ENCODE data around the gene FARP1.

FARP1 gene

GRCh38 chr13:98325724-98326123 is 182.8 kb downstream of the FARP1 start:
- DNase-seq (ENCODE audit: low read depth in 1 of 2, low spot score in 1 of 2): no peak

GRCh38 chr13:98326291-98326690 is 183.4 kb downstream of the FARP1 start:
- DNase-seq (ENCODE audit: low read depth in 1 of 2, low spot score in 1 of 2): no peak

- no peak for DNase-seq (ENCODE audit: low read depth in 1 of 2, low spot score in 1 of 2)
Observed at GRCh38 chr13:98327371-98328270, 184.7 kb downstream of the FARP1 start.

GRCh38 chr13:98328511-98328910 is 185.6 kb downstream of the FARP1 start:
- DNase-seq (ENCODE audit: low read depth in 1 of 2, low spot score in 1 of 2): no peak

- no peak for DNase-seq (ENCODE audit: low read depth in 1 of 2, low spot score in 1 of 2)
Observed at GRCh38 chr13:98332222-98332621, 189.3 kb downstream of the FARP1 start.

- DNase-seq (ENCODE audit: low read depth in 1 of 2, low spot score in 1 of 2): no peak
Observed at GRCh38 chr13:98332691-98333090, 189.8 kb downstream of the FARP1 start.

GRCh38 chr13:98333486-98333885 is 190.6 kb downstream of the FARP1 start:
- DNase-seq (ENCODE audit: low read depth in 1 of 2, low spot score in 1 of 2): no peak

- no peak for DNase-seq (ENCODE audit: low read depth in 1 of 2, low spot score in 1 of 2)
Observed at GRCh38 chr13:98334620-98335205, 191.8 kb downstream of the FARP1 start.

GRCh38 chr13:98335721-98336120 is 192.8 kb downstream of the FARP1 start:
- DNase-seq (ENCODE audit: low read depth in 1 of 2, low spot score in 1 of 2): no peak

GRCh38 chr13:98338310-98338709 is 195.4 kb downstream of the FARP1 start:
- no peak for DNase-seq (ENCODE audit: low read depth in 1 of 2, low spot score in 1 of 2)

GRCh38 chr13:98339684-98340425 is 197.0 kb downstream of the FARP1 start:
- DNase-seq (ENCODE audit: low read depth in 1 of 2, low spot score in 1 of 2): no peak

GRCh38 chr13:98342953-98343352 is 200.1 kb downstream of the FARP1 start:
- DNase-seq (ENCODE audit: low read depth in 1 of 2, low spot score in 1 of 2): no peak

- no peak for DNase-seq (ENCODE audit: low read depth in 1 of 2, low spot score in 1 of 2)
Observed at GRCh38 chr13:98343461-98343860, 200.6 kb downstream of the FARP1 start.

GRCh38 chr13:98344392-98344791 is 201.5 kb downstream of the FARP1 start:
- no peak for DNase-seq (ENCODE audit: low read depth in 1 of 2, low spot score in 1 of 2)

GRCh38 chr13:98345107-98345935 is 202.4 kb downstream of the FARP1 start:
- no peak for DNase-seq (ENCODE audit: low read depth in 1 of 2, low spot score in 1 of 2)

- DNase-seq (ENCODE audit: low read depth in 1 of 2, low spot score in 1 of 2): no peak
Observed at GRCh38 chr13:98346904-98347636, 204.2 kb downstream of the FARP1 start.

- DNase-seq (ENCODE audit: low read depth in 1 of 2, low spot score in 1 of 2): no peak
Observed at GRCh38 chr13:98347756-98348155, 204.9 kb downstream of the FARP1 start.

- DNase-seq (ENCODE audit: low read depth in 1 of 2, low spot score in 1 of 2): no peak
Observed at GRCh38 chr13:98348466-98349200, 205.7 kb downstream of the FARP1 start.

- DNase-seq (ENCODE audit: low read depth in 1 of 2, low spot score in 1 of 2): no peak
Observed at GRCh38 chr13:98349731-98350305, 206.9 kb downstream of the FARP1 start.
